VCaP (cell line): ENCODE data around the gene METTL8.
A peak's percentile ranks its signal among the peaks of the same experiment; 100 is the strongest.

Experiments used
- H3K27ac ChIP-seq: fragments of 450-650 bp; 2 replicates; pipeline ENCODE4 v1.5.1; 2017
- TF ChIP-seq, protein P1 (sequence below): fragments of 450-650 bp; conservative IDR thresholded peaks from 2 replicates; pipeline ENCODE4 v1.5.1; 2017; ENCODE audit warnings: mild to moderate bottlenecking, moderate library complexity

METTL8 gene

DNA sequence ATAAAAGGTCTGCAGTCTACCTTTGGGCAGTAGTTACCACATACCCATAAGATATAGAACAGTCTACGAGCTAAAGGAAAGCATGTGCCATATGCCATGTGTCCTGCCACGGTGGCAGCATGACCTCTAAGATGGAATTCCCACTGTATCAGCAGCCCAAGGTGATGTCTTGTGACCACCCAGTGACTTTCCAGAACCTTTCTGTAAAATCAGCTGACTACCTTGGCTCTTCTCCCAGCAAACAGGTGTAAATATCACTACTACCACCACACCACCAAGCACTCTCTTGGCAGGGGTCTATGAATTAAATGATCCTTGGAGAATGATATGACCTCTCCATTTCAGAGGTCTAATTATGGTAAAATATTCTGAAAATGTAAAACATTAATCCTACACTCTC is 99.6 kb downstream of the METTL8 start:
- TF ChIP-seq, protein P1, sequence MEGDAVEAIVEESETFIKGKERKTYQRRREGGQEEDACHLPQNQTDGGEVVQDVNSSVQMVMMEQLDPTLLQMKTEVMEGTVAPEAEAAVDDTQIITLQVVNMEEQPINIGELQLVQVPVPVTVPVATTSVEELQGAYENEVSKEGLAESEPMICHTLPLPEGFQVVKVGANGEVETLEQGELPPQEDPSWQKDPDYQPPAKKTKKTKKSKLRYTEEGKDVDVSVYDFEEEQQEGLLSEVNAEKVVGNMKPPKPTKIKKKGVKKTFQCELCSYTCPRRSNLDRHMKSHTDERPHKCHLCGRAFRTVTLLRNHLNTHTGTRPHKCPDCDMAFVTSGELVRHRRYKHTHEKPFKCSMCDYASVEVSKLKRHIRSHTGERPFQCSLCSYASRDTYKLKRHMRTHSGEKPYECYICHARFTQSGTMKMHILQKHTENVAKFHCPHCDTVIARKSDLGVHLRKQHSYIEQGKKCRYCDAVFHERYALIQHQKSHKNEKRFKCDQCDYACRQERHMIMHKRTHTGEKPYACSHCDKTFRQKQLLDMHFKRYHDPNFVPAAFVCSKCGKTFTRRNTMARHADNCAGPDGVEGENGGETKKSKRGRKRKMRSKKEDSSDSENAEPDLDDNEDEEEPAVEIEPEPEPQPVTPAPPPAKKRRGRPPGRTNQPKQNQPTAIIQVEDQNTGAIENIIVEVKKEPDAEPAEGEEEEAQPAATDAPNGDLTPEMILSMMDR, result no peak
- H3K27ac ChIP-seq, result no peak overlapping the region

DNA sequence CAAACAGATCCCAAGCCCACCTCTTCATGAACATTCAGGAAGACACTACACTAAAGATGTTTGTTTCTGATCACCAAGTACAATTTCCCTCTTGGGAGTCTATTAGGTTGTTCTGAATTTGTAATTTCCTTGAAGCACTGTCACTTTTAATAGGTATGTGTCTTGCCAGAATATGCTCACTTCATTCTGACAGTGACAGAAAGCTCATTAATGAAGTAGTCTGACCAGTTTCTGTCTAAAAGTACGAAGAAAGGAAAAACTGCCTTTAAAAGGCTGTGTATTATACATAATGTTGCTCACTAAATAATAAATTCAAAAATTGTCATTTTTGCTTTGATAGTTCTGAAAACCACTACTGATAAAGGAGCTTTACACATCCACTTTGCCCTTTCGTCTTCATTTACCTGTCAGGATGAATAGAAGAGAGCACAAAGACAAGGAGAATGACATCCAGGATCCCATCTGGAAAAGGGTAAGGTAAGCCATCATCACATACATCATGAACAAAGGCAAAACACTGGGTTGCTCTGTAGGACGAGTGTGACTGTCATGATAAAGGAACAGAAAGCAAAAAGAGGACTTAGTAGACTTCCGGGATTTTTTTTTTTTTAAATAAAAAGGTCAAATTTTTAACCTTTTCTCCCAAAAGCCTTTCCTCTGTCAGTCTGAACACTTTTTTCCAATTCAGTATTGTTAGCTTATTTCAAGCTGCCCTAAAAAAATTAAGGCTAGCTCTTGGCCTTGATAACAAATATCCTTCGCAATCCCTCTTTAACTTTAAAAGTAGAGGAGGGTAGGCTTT is 103.4 kb downstream of the METTL8 start:
- no peak overlapping the region for H3K27ac ChIP-seq
- TF ChIP-seq, protein P1, result no peak

DNA sequence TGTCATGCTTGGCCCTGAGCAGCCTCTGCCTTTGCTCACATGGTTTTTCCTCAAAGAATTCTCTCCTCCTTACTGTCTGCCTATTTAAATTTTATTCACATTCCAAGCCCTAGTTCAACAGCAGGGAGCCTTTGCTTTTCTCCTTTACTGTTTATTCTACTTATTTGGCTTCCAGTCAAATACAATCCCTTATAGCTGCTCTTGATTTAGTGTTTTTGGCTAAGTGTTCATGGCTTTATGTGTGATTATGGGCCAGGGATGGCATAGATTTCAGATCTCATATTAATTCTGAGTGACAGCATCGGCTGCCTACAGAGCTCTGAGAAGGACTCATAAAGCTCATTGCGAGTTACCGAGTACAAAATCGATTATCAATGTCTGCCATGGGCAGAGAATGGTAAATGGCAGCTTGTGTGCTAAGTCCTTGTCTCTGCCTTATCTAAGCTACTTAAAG is 106.7 kb downstream of the METTL8 start:
- TF ChIP-seq, protein P1, result no peak
- H3K27ac ChIP-seq, result peak overlapping the region; percentile 53

DNA sequence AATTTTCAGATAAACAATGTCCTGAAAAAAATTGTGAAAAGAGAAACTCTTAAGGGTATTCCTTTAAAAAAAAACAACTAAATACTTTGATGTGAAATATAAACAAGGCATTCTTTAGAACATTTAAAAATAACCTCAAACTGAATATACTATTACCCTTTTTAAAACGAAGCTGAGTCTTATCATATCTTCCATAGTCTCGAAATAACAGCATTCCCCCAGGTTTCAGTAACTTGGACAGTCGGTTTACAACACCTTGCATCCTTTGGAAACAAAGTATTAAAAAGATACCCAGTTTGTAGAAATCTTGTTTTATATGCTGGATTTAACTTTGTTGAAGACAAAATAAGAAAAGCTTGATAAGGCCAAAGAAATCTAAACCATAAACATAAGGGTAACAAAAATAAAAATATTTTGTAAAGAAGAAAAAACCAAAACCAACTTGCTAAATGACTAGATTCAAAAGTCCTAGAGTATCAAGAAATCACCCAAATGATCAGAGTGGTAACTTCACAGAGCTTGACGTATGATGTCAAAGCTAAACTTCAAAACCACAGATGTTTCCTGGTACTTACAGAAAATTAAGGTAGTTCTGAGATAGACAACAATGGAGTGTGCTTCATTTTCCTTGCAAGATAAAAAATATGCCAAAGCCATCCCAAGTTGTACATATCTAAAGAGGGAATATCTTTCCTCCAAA is 107.8 kb downstream of the METTL8 start:
- H3K27ac ChIP-seq, result peak overlapping the region; percentile 53
- TF ChIP-seq, protein P1, result no peak

DNA sequence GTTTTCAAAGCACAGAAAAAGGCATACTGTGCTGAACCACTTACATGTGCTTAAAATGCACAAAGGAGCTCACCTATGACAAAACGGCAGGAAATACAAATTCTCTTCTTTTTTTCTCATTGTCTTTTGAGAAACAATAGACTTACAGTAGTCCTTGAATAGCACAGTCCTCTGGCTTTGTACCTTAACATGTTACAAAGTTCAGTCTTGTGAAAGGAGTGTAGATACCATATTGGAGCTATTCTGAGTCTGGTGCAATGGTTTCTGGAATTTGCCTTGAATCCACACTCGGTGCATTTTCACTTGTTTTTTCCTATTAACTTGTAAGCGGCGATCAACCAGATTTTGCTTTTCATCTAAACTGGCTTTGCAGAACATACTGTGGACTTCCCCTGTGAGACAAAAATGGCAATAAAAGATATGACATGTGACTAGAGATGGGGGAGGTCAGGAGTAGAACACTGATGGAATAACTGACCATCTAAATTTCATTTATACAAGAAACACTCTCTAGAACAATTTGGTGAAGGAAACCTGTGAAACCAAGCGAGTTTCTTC is 109.7 kb downstream of the METTL8 start:
- H3K27ac ChIP-seq, result no peak overlapping the region
- TF ChIP-seq, protein P1, result no peak

DNA sequence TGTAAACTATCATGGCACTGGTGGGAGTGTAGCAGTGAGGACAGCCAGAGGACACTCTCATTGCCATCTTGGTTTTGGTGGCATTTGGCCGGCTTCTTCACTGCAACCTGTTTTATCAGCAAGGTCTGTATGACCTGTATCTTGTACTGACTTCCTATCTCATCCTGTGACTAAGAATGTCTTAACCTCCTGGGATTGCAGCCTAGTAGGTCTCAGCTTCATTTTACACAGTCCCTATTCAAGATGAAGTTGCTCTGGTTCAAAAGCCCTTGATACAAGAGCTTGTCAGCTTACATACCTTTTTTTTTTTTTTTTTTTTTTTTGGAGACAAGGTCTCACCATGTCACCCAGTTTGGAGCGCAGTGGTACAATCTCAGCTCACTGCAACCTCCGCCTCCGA is 110.9 kb downstream of the METTL8 start:
- H3K27ac ChIP-seq, result no peak overlapping the region
- TF ChIP-seq, protein P1, result no peak

DNA sequence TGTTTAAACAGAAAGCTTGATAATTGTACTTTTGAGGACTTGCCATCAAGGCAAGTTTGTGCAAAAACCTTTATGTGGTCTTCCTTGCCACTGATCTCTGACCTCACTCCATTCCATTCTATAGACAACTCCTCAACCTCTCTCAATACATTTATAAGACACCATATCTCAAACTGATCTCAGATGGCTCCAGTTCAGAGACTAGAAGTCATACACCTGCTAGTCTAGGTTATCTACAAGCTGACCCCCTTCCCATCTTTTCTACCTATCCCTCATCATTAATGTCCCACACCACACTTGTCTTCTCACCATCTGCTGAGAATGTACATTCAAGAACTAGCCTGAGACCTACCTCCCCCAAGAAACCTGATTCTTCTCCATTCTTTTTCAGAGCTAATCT is 113.1 kb downstream of the METTL8 start:
- TF ChIP-seq, protein P1, result no peak
- H3K27ac ChIP-seq, result no peak overlapping the region
